ENCODE results near the gene HOXA4. TPM values are rescaled to one million over a fixed set of nuclear protein-coding genes. Genes with fewer than 3 reads are reported as not detected.

The HOXA4 gene
- total RNA-seq, 1 experiment from 2014 or later, result 1.0 TPM

- peak; percentile 94 for DNase-seq
- Mint-ChIP-seq H3K27me3 (ENCODE audit: unreplicated experiment) (no peaks in the 10 kb centered on the region), H3K9me3 (ENCODE audit: low read depth, unreplicated experiment) (no peaks in the 10 kb centered on the region), H3K4me3 (ENCODE audit: low read depth, unreplicated experiment) (peak overlapping the region; percentile 76), H3K27ac (ENCODE audit: unreplicated experiment) (no peak overlapping the region), H3K36me3 (ENCODE audit: insufficient read depth, unreplicated experiment) (peaks cover 7% of the 10 kb centered on the region), H3K4me1 (ENCODE audit: low read depth, unreplicated experiment) (no peaks in the 10 kb centered on the region)
- BruUV-seq (replicated peaks), result no TSS peak
- CTCF ChIA-PET, result interaction anchor here (0.6 to 2.4 kb wide), 29 partner anchors 8 to 795 kb away, joined by 3 to 34 read pairs (median 5); partner anchors contain the start of genes HOXA3 and SKAP2
- intact Hi-C loops (cut with micrococcal nuclease; ENCODE audit: unreplicated experiment), result loop anchor here (1.0 to 5.0 kb wide), 4 partner anchors 474 to 978 kb away; no protein-coding TSS in a partner anchor
- TF ChIP-seq CTCF (IDR thresholded peaks at IDR 0.05; ENCODE audit: unreplicated experiment), result peak; percentile 100
Measured at GRCh38 chr7:27160546-27161213, 30.1 kb upstream of the HOXA4 start.

- no peaks in the 10 kb centered on the region for H3K4me1 Mint-ChIP-seq (ENCODE audit: low read depth, unreplicated experiment)
- peaks cover 7% of the 10 kb centered on the region for H3K36me3 Mint-ChIP-seq (ENCODE audit: insufficient read depth, unreplicated experiment)
- intact Hi-C loops (cut with micrococcal nuclease; ENCODE audit: unreplicated experiment), result loop anchor here (2.0 to 5.0 kb wide), 2 partner anchors 791 to 978 kb away; no protein-coding TSS in a partner anchor
- H3K27me3 Mint-ChIP-seq (ENCODE audit: unreplicated experiment), result no peaks in the 10 kb centered on the region
- no peaks in the 10 kb centered on the region for H3K9me3 Mint-ChIP-seq (ENCODE audit: low read depth, unreplicated experiment)
- CTCF ChIA-PET, result interaction anchor here (0.6 to 2.4 kb wide), 17 partner anchors 10 to 793 kb away, joined by 3 to 34 read pairs (median 5); partner anchors contain the start of gene SKAP2
- BruUV-seq (replicated peaks), result no TSS peak
- TF ChIP-seq CTCF (IDR thresholded peaks at IDR 0.05; ENCODE audit: unreplicated experiment), result no peak
- DNase-seq, result no peak
- peak overlapping the region; percentile 76 for H3K4me3 Mint-ChIP-seq (ENCODE audit: low read depth, unreplicated experiment)
- H3K27ac Mint-ChIP-seq (ENCODE audit: unreplicated experiment), result no peak overlapping the region
Measured at GRCh38 chr7:27160145-27160545, 29.6 kb upstream of the HOXA4 start.

GRCh38 chr7:27159266-27160144, 28.9 kb upstream of the HOXA4 start:
- Mint-ChIP-seq H3K9me3 (ENCODE audit: low read depth, unreplicated experiment) (no peaks in the 10 kb centered on the region), H3K27me3 (ENCODE audit: unreplicated experiment) (no peaks in the 10 kb centered on the region), H3K4me1 (ENCODE audit: low read depth, unreplicated experiment) (no peaks in the 10 kb centered on the region), H3K4me3 (ENCODE audit: low read depth, unreplicated experiment) (peak overlapping the region; percentile 76), H3K36me3 (ENCODE audit: insufficient read depth, unreplicated experiment) (peaks cover 7% of the 10 kb centered on the region), H3K27ac (ENCODE audit: unreplicated experiment) (no peak overlapping the region)
- CTCF ChIA-PET, result interaction anchor here (1.3 kb wide), 1 partner anchor 9 kb away, joined by 5 read pairs; no protein-coding TSS in a partner anchor
- intact Hi-C loops (cut with micrococcal nuclease; ENCODE audit: unreplicated experiment), result loop anchor here (2.0 to 5.0 kb wide), 2 partner anchors 791 to 977 kb away; no protein-coding TSS in a partner anchor
- no peak for DNase-seq
- TF ChIP-seq CTCF (IDR thresholded peaks at IDR 0.05; ENCODE audit: unreplicated experiment), result no peak
- BruUV-seq (replicated peaks), result no TSS peak

GRCh38 chr7:27158436-27159265, 28.1 kb upstream of the HOXA4 start:
- DNase-seq, result no peak
- no peaks in the 10 kb centered on the region for H3K9me3 Mint-ChIP-seq (ENCODE audit: low read depth, unreplicated experiment)
- no peaks in the 10 kb centered on the region for H3K4me1 Mint-ChIP-seq (ENCODE audit: low read depth, unreplicated experiment)
- BruUV-seq (replicated peaks), result no TSS peak
- no peak overlapping the region for H3K27ac Mint-ChIP-seq (ENCODE audit: unreplicated experiment)
- H3K4me3 Mint-ChIP-seq (ENCODE audit: low read depth, unreplicated experiment), result no peak overlapping the region
- intact Hi-C loops (cut with micrococcal nuclease; ENCODE audit: unreplicated experiment), result no loop called here
- TF ChIP-seq CTCF (IDR thresholded peaks at IDR 0.05; ENCODE audit: unreplicated experiment), result no peak
- CTCF ChIA-PET, result interaction anchor here (1.3 to 1.9 kb wide), 2 partner anchors 8 to 476 kb away, joined by 5 read pairs; no protein-coding TSS in a partner anchor
- peaks cover 7% of the 10 kb centered on the region for H3K36me3 Mint-ChIP-seq (ENCODE audit: insufficient read depth, unreplicated experiment)
- peaks cover 8% of the 10 kb centered on the region for H3K27me3 Mint-ChIP-seq (ENCODE audit: unreplicated experiment)
